ELR (cell line): Measurements from ENCODE around the gene TAMALIN.
"Not testable (repeated sequence)": the region's sequence is repeated elsewhere in the genome, so short reads cannot be mapped to it uniquely, and the experiment has no call there.

Source experiments
- DNase-seq: peaks from one replicate; pipeline ENCODE4 v3.0.0-alpha.2; 2015; ENCODE audit warnings: low read depth

Gene TAMALIN

GRCh38 chr12:52006726-52007157, at the start of gene TAMALIN:
TSS of gene TAMALIN (plus strand) at chr12:52006946. CDS start at chr12:52007020, 74 bp downstream.
- DNase-seq: peak; percentile 42

DNA sequence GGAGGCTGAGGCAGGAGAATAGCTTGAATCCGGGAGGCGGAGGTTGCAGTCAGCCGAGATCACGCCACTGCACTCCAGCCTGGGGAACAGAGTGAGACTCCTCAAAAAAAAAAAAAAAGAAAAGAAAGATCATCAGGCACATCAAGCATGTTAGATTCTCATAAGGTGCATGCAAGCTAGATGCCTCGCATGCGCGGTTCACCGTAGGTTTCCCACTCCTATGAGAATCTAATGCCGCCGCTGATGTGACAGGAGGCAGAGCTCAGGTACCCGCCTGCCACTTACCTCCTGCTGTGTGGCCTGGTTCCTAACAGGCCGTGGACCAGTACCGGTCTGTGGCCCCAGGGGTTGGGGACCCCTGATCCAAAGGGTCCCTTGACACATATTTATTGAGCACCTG, 48.2 kb upstream of the TAMALIN start:
- no peak for DNase-seq

- DNase-seq: no peak
Measured at GRCh38 chr12:51959211-51959610, 47.5 kb upstream of the TAMALIN start.

DNA sequence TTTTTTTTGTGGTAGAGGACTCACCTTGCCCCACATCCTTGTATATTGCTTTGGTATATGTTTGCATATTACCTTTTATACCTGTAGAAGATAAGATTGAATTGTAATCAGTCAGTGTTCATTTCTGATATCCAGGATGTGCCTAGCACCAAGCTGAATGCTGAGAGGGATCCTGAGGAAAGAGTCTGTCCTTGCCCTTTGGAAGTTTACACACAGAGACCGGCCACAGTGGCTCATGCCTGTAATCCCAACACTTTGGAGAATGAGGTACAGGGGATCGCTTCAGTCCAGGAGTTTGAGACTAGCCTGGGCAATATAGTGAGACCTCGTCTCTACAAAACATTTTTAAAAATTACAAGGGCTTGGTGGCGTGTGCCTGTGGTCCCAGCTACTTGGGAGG, 46.8 kb upstream of the TAMALIN start:
- no peak for DNase-seq

GRCh38 chr12:51960488-51960887, 46.3 kb upstream of the TAMALIN start:
- DNase-seq: no peak

- DNase-seq: no peak
Measured at GRCh38 chr12:51960890-51961289, 45.9 kb upstream of the TAMALIN start.

DNA sequence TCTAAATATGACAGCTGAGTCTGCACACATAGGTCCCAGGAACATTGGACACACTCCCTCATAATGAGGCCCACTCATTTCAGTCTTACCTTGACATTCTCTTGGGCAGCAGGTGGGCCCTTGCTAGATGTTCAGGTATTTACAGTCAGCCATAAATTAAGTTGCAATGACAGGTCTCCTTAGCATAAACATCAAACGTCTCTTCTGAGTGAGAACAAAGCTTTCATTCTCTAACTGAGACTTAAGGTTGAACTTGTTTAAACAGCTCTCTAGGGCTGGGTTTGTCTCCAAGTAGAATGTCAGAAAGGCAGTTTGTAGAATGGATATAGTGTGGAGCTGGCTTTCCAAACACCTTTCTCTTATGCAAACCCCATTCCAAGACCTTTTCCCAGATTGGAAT, 44.9 kb upstream of the TAMALIN start:
- no peak for DNase-seq

GRCh38 chr12:51962737-51963136, 44.0 kb upstream of the TAMALIN start:
- no peak for DNase-seq

- no peak for DNase-seq
Measured at GRCh38 chr12:51963477-51963876, 43.3 kb upstream of the TAMALIN start.

DNA sequence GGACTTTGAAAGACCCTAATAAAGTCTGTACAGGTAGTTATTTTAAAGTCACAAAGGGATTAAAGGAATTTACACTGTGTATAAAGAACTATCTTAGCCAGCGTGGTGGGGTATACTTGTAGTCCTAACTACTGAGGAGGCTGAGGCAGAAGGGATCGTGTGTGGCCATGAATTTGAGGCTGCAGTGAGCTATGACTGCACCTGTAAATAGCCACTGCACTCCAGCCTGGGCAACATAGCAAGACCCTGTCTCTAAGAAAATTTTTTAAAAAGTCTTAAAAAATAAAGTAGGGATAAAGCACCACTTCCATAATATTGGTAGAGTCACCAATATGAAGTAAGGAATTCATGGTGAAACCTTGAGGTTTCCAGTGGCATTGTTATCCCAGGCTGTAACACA, 37.1 kb upstream of the TAMALIN start:
- no peak for DNase-seq

DNA sequence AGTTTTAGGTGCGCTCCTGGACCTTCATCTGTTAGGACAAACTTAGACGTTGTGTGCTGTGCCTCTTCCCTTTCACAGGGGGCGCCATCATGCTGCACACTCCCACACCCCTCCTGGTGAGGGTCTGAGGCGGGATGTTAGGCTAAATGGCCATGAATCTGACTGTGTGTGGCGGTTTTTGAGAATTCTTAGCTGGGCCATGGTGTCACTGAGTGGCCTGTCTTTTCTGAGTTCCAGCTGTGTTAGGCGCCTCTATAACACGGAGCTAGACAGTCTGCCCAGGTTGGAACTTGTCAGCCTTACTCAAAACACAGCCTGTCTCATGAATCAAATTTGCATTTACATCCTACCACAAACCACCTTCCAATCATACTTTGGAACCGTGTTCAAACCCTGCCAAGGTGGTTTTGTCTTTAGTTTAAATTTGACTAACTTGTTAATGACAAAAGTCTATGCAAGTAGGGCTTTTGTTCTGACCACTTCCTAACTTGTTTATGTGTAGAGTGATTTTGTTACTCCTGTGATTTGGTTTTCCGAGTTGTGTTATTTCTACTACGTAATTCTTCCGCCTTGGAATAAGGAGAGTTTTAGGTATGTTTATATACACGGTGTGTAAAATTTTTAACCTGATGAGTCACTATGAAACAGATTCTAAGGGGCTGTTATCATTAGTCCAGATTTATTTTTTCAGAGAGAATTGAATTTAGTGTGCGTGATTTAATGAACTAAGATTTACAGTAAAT, 35.7 kb upstream of the TAMALIN start:
- DNase-seq: peak; percentile 72

DNA sequence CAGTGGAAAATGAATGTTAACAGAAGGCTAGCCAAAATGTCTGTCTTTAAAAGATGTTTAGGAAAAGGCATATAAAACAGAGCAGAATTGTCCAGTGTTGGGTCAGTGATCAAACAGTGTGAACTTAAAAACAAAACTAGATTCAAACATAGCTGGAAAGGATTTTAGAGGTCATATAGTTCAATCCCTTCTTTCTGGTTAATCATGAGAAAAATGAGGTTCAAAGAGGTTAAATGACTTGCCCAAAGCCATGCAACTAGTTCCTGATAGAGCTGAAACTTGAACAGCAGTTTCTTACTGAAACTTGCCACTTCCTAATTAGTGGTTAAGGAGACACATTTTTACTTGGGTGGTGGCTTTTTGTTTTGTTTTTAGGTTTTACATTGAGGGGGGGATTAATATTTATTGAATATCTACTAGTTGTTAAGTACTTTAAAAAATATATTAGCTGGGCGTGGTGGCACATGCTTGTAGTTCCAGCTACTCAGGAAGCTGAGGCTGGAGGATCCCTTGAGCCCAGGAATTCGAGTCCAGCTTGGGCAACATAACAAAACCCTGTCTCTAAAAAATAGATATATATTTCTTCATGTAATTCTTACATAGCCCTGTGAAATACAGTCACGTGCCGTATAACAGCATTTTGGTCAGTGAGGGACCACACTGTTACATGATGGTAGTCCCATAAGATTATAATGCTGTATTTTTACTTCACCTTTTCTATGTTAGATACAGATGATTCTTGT, 34.9 kb upstream of the TAMALIN start:
- DNase-seq: no peak

GRCh38 chr12:51972422-51972812, 34.3 kb upstream of the TAMALIN start:
- no peak for DNase-seq

- DNase-seq: no peak
Measured at GRCh38 chr12:51972849-51973273, 33.9 kb upstream of the TAMALIN start.

GRCh38 chr12:51973560-51973959, 33.2 kb upstream of the TAMALIN start:
- DNase-seq: no peak

GRCh38 chr12:51974646-51975045, 32.1 kb upstream of the TAMALIN start:
- DNase-seq: no peak

GRCh38 chr12:51975196-51975595, 31.6 kb upstream of the TAMALIN start:
- DNase-seq: no peak

- DNase-seq: peak; percentile 61
Measured at GRCh38 chr12:51976376-51977160, 30.2 kb upstream of the TAMALIN start.

DNA sequence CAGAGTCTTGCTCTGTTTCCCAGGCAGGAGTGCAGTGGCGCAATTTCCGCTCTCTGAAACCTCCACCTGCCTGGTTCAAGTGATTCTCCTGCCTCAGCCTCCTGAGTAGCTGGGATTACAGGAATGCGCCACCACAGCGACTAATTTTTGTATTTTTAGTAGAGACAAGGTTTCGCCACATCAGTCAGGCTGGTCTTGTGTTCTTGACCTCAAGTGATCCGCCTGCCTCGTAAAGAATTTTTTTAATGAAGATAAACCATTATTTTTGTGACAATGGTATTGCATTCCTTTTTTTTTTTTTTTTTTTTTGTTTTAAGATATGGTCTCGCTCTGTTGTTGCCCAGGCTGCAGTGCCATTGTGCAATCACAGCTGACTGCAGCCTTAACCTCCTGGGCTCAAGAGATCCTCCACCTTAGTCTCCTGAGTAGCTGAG, 29.4 kb upstream of the TAMALIN start:
- DNase-seq: no peak

DNA sequence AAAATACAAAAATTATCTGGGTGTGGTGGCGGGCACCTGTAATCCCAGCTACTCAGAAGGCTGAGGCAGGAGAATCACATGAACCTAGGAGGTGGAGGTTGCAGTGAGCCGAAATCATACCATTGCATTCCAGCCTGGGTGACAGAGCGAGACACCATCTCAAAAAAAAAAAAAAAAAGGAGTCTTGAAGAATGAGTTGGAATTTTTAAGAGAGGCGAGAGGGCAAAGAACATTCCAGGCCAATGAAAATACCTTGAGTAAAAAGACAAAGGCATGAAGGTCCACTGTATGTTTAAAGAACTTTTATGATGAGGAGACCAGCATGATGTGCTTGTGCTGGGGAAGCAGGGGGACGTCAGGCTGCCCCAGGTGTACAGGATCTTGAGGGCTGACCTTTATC, 27.4 kb upstream of the TAMALIN start:
- DNase-seq: not testable (repeated sequence)

GRCh38 chr12:51980051-51980808, 26.5 kb upstream of the TAMALIN start:
- peak; percentile 71 for DNase-seq

DNA sequence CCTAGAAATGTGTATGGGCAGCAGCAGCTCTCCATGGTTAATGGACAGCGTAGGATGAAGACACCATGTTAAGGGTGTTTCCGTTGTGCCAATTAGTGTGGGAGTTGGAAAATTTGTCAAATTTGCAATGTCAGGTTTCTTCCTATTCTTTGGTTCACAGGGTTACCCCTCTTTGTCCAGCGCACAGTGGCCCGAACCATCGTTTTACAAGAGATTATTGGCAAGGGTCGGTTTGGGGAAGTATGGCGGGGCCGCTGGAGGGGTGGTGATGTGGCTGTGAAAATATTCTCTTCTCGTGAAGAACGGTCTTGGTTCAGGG, 26.0 kb upstream of the TAMALIN start:
- no peak for DNase-seq
